K562 (cell line): Measurements from ENCODE around the gene SLC39A5. TPM values are rescaled to one million over a fixed set of nuclear protein-coding genes. Genes with fewer than 3 reads are reported as not detected.

Experiments
- CREBBP ChIP-seq: IDR thresholded peaks from one replicate; pipeline ENCODE4 v1.6.1; 2012; ENCODE audit warnings: low read depth, mild to moderate bottlenecking, control low read depth, inconsistent platforms, low read length
- ESRRA ChIP-seq: fragments of 450-650 bp; IDR thresholded peaks from 2 replicates; pipeline ENCODE4 v1.6.1; 2014; ENCODE audit warnings: low read depth, mild to moderate bottlenecking, moderate library complexity, borderline replicate concordance
- FOXO4 ChIP-seq: fragments of 450-650 bp; formaldehyde crosslinking; IDR thresholded peaks from 2 replicates; pipeline ENCODE4 v1.4.0; 2020; ENCODE audit warnings: mild to moderate bottlenecking, moderate library complexity
- HDAC8 ChIP-seq: fragments of 450-650 bp; IDR thresholded peaks from 2 replicates; pipeline ENCODE4 v1.6.1; 2016; ENCODE audit warnings: mild to moderate bottlenecking, missing genetic modification characterization, moderate library complexity, missing compliant biosample characterization
- MBD2 ChIP-seq: sonication (generic); IDR thresholded peaks from 2 replicates; pipeline ENCODE4 v1.6.1; 2016; ENCODE audit warnings: low read depth, borderline replicate concordance
- MGA ChIP-seq: fragments of 450-650 bp; IDR thresholded peaks from 2 replicates; pipeline ENCODE4 v1.6.1; 2016; ENCODE audit warnings: mild to moderate bottlenecking, moderate library complexity
- POLR2AphosphoS5 ChIP-seq: IDR thresholded peaks from 2 replicates; pipeline ENCODE4 v1.6.1; 2011; ENCODE audit warnings: mild to moderate bottlenecking, low read depth, low read length, moderate library complexity; ENCODE audit not compliant: control insufficient read depth, insufficient read depth
- SMAD2 ChIP-seq: fragments of 150-350 bp; IDR thresholded peaks from 2 replicates; pipeline ENCODE4 v1.6.1; 2014; ENCODE audit warnings: low read depth, mild to moderate bottlenecking, low read length
- TAF1 ChIP-seq: IDR thresholded peaks from 2 replicates; pipeline ENCODE4 v1.6.1; 2011; ENCODE audit warnings: mild to moderate bottlenecking, low read length, moderate library complexity; ENCODE audit not compliant: insufficient read depth, control insufficient read depth, severe bottlenecking; ENCODE audit errors: extremely low read depth
- TARDBP ChIP-seq: fragments of 450-650 bp; IDR thresholded peaks from 2 replicates; pipeline ENCODE4 v1.6.1; 2016
- USF1 ChIP-seq: sonication (generic); formaldehyde crosslinking; IDR thresholded peaks from 2 replicates; pipeline ENCODE4 v1.9.0; 2022; ENCODE audit warnings: mild to moderate bottlenecking, missing genetic modification reagents
- ZBTB12 ChIP-seq: fragments of 250-450 bp; sonication (Bioruptor Pico); IDR thresholded peaks from 2 replicates; pipeline ENCODE4 v1.4.0; 2020
- polyA plus RNA-seq, 8 experiments: library from polyadenylated mRNA; depleted of rRNA in 4 of 8; stranded (reverse) in 5 of 8; unstranded in 3 of 8; fragments of >200 nt; fragmentation: Nextera tagmentation in 2 of 8; fragmentation: Illumina TruSeq in 1 of 8; extraction: Ambion mirVana in 2 of 8; extraction: Trizol in 1 of 8; gene quantifications; 2 replicates each; pipeline versions ENCODE4 v1.2.1 to v1.2.3, GENCODE V29; 2011 to 2014; ENCODE audit warnings: inconsistent platforms in 1 of 8, missing spikeins in 1 of 8
- total RNA-seq, 7 experiments: library from RNA; depleted of rRNA in 6 of 7; stranded (reverse); fragments of >200 nt in 6 of 7; fragmentation: Illumina TruSeq in 2 of 7; extraction: Trizol in 2 of 7; gene quantifications; 2 replicates each; pipeline versions ENCODE4 v1.2.1 to v1.2.3, GENCODE V29; 2011 to 2021; ENCODE audit warnings: low replicate concordance in 1 of 7

The SLC39A5 gene
- total and polyA plus RNA-seq, 9 of the 15 experiments (the other 6 are each of a cell fraction or from before 2014, with no cell fraction given): 0.08 to 0.10 TPM; not detected in 7

GRCh38 chr12:56266693-56267442 is 37.0 kb downstream of the SLC39A5 start, which contains the start of gene COQ10A (continued):
- peak; percentile 38; the same call in 1 of the 2 replicates for TF ChIP-seq MGA
- peak; percentile 74; the same call in 1 of the 2 replicates for TF ChIP-seq TARDBP
- TF ChIP-seq FOXO4 (CRISPR knock-in tag): no peak
- TF ChIP-seq POLR2AphosphoS5: peak; percentile 40; the same call in 1 of the 2 replicates
- TF ChIP-seq MBD2: peak; percentile 41; the same call in 1 of the 2 replicates
- no peak for TF ChIP-seq SMAD2
- TF ChIP-seq ZBTB12 (CRISPR knock-in tag): peak; percentile 62
- peak; percentile 59 for TF ChIP-seq ESRRA
- no peak for TF ChIP-seq HDAC8 (tag)
- TF ChIP-seq CREBBP: no peak
- TF ChIP-seq TAF1: peak; percentile 50
- TF ChIP-seq USF1 (CRISPR knock-in tag): peak; percentile 30
